ENCODE results near the gene NRL.

The NRL gene

GRCh38 chr14:24100982-24101494, 13.7 kb downstream of the NRL start:
- in situ Hi-C loops (cut with MboI; ENCODE audit: low sequenced_read_pairs): no loop called here

DNA sequence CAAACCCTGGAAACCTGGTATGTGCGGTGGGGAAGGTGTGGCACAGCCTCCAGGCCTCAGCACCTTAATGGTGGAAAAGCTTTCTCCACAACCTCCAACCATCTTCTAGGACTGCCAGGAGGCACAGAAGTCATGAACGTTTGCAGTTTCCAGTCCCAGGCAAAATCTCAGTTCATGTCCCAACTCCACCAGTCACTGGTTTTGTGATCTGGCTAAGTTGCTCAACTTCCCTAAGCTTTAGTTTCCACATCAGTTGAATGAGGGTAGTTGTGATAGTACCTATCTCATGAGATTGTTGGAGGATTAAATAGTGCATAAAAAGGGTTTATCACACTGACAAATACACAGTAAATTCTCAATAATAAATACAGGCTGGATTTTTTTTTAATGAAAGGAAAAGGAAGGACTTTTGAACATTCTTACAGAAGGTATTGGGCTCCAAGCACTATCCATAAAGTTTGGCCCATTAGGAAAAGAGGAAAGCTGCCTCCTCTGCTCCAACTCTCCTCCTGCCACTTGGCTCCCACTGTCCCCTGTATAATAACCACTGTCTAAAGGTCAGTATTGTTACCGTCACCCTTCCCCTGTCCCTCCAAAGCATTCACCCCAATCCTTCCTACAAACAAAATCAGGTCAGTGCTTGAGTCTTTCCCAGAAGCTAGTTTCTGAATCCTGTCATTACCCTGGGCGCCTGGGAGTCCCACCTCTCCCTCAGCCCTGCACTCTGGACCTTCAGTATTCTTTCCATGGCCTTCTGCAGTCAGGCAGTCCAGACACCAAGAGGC, 14.4 kb downstream of the NRL start:
- in situ Hi-C loops (cut with MboI; ENCODE audit: low sequenced_read_pairs): no loop called here

DNA sequence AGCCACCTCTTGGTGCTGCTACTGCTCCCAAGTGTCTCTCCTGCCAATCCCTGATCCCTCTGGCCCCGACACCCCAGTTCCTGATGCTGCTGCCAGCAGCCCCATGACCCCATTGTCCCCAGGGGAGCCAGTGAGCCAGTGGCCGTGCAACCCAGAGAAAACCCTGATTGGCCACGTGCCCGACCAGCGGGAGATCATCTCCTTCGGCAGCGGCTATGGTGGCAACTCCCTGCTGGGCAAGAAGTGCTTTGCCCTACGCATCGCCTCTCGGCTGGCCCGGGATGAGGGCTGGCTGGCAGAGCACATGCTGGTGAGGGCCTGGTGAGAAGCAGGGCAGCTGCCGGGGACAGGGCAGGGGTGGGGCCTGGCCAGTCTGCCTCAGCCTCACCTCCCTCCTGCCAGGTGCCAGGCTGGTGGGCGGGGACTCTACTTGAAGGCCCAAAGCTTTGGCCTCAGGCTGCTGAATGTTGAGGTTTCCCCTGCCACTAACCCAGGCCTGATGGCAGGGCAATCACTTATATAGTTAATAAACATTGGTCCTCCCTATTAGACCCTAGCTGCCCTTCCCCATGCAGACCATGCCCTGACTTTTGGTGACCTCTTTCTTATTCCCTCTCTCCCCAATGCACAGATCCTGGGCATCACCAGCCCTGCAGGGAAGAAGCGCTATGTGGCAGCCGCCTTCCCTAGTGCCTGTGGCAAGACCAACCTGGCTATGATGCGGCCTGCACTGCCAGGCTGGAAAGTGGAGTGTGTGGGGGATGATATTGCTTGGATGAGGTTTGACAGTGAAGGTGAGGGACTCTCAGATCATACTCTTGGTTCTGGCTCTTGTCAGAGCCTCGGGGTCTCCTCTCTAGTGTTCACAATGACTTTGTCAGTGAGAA, 15.6 kb downstream of the NRL start:
- in situ Hi-C loops (cut with MboI; ENCODE audit: low sequenced_read_pairs): no loop called here

GRCh38 chr14:24098229-24098926, 16.4 kb downstream of the NRL start:
- in situ Hi-C loops (cut with MboI; ENCODE audit: low sequenced_read_pairs): no loop called here

DNA sequence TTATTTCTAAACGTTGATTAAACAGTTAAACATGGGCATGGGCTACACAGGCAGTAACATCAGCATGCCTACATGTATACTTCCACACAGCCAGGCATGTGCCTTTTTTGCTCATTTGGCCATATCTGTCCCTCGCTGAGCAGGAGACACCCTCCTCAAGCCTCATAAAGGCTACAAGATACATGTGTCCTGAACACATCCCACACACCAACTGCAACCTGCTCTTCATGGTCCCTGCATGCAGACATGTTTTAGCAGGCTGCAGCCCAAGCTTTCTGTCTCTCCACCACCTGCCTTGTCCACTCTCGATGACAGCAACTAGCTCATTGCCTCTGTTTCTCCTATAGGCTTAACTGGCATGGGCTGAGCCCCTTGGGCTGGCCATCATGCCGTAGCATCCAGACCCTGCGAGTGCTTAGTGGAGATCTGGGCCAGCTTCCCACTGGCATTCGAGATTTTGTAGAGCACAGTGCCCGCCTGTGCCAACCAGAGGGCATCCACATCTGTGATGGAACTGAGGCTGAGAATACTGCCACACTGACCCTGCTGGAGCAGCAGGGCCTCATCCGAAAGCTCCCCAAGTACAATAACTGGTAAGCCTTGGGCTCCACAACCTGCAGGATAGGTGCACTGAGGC, 18.1 kb downstream of the NRL start:
- in situ Hi-C loops (cut with MboI; ENCODE audit: low sequenced_read_pairs): no loop called here

DNA sequence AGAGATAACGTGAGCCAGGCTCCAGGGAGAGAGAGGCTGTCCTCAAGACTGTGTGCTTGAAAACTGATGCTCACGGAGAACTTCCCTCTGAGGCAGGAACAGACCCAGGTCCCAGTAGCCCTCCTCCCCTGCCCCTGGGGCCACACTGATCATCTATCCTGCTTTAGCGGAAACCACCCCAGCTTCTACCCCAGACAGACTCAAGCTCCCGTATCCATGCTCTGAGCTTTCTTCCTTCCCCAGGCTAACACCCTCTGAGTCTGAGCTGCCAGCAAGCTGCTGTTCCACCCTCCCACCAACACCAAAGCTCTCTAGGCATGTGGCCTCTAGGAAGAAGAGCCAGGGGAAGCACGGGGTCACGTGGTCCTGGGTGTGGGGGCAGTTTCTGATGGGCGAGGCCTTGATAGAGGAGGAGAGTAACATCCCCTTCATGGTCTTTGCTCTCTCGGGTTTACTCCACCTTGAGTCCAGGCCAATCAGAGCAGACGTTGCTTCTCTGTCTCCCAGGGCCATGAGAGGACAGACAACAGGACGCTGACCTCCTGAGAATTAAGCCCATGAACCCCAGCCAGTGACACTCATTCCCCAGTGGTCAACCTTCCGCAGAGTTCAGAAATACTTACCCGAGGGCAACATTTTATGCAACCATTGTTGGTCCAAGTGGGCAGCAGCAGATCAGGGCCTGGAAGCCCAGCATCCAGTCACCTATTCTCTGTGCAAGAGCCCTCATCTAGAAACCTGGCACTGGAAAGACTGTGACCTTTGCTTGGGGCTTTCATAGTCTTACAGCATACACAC, 19.3 kb downstream of the NRL start:
- in situ Hi-C loops (cut with MboI; ENCODE audit: low sequenced_read_pairs): no loop called here

- in situ Hi-C loops (cut with MboI; ENCODE audit: low sequenced_read_pairs): loop anchor here (5.0 kb wide), 1 partner anchor 38 kb away; no protein-coding TSS in a partner anchor
These were observed 19.9 kb downstream of the NRL start for GRCh38 chr14:24094841-24095270.

DNA sequence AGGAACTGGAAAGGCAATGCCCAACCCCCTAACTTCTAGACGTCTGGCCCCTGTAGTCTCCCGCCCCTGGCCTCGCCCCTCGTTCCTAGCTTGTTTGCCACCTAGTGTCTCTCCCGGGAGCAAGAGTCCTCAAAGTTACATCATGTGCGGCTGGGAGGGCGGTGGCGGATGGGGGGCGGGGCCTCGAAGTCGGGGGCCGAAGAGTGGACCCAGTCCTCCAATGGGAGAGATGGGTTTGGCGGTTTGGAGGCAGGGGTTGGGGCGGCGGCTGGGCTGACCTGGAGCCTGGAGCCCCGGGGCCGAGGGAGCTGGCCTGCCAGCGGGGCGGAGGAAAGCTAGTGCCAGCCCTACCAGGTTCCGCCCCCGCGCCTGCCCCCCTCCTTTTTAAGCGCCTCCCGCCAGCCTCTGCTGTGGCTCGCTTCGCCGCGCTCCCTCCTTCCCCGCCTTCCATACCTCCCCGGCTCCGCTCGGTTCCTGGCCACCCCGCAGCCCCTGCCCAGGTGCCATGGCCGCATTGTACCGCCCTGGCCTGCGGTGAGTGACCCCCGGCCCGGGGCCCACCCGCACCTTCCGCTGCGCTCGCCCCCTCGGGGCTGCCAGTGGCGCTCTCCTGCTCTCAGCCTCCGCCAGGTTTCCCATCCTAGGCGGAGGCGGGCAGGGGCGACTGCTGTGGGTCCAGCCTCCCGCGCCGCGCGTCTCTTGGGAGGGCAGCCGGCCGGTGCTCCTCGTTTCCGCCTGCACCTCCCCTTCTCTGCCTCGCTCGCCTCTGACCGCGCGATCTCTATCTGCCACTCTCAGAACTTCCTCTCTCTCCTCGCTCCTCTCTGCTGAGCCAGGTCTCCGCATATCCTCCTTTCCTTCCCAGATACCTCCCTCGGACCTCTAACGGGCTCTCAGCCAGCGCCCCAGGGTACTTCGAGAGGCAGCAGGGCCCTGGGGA, 20.6 kb downstream of the NRL start, which contains the start of gene PCK2:
Gene PCK2, plus strand, starts transcription at position 411 of the 940 bp plus-strand sequence. Its CDS starts 95 bp downstream, at position 506.
- in situ Hi-C loops (cut with MboI; ENCODE audit: low sequenced_read_pairs): loop anchor here (5.0 kb wide), 1 partner anchor 37 kb away; no protein-coding TSS in a partner anchor

DNA sequence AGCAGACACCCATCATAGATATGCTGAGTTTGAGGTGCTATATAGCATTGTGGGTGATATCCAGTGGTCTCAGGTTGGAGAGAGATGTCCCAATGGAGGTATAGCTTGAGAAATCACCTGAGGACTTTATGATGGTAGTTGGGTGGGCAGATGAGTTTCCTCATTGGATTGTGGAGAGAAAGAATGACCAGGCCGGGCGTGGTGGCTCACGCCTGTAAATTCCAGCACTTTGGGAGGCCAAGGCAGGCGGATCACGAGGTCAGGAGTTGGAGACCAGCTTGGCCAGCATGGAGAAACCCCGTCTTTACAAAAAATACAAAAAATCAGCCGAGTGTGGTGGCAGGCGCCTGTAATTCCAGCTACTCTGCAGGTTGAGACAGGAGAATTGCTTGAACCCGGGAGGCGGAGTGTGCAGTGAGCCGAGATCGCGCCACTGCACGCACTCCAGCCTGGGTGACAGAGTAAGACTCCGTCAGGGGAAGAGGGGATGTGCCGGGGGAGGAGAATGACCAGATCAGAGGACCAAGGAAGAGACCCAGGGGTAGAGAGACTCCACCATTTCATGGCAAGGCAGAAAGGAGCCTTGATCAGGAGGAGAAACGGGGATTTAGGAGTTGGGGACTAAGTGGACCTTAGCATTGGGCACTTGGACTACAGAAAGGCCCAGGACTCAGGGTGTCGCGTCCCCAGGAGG, 21.4 kb downstream of the NRL start:
- in situ Hi-C loops (cut with MboI; ENCODE audit: low sequenced_read_pairs): loop anchor here (5.0 kb wide), 1 partner anchor 36 kb away; no protein-coding TSS in a partner anchor

DNA sequence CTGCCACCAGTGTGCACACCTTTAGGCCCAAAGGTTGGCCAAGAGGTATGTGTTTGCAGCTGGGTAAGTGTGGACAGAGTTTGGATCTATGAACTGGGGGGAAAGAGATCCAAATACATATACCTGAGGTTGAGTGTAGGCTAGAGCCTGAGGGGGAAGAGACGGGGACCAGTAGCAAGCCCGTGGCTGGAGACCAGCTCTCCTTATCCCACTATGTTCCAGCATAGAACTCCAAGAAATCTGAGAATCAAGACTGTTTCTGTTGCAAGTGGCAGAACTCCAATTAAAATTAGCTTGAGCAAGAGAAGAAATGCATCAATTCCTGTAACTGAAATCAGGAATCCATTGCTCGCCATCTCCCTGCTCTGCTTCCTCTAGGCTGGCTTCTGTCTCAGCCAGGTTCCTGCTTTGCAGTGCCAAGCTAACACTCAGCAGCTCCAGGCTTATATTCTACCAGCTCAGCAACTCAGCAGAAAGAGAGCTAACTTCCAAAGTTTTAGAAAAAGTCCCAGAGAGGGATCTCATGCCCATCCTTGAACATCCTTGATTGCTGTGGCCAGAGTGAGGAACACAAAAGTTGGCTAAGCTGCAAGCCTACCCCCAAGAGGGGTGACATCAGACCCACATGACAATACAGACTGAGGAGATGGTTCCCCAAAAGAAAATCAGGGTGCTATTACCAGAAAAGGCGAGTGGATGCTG, 22.1 kb downstream of the NRL start:
- in situ Hi-C loops (cut with MboI; ENCODE audit: low sequenced_read_pairs): loop anchor here (5.0 kb wide), 1 partner anchor 35 kb away; no protein-coding TSS in a partner anchor

- in situ Hi-C loops (cut with MboI; ENCODE audit: low sequenced_read_pairs): loop anchor here (5.0 kb wide), 1 partner anchor 35 kb away; no protein-coding TSS in a partner anchor
These were observed 22.6 kb downstream of the NRL start for GRCh38 chr14:24092110-24092504.

DNA sequence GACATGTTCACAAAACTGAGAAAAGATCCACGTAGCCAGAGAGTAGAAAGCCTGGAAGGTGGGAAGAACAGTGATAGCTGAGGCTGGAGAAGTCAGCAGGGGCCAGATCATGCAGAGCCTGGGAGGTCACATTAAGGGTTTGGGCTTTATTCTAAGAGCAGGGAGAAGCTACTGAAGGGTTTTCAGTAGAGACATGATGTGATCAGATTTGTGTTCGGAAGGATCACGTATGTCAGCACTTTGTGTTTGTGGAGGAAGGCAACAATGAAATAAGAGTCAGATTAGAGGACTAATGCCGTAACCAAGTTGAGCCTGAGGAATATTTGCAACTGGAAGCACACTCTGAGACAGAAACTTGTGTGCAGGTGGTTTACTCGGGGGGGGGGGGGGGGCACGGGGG, 24.9 kb downstream of the NRL start:
- in situ Hi-C loops (cut with MboI; ENCODE audit: low sequenced_read_pairs): loop anchor here (5.0 kb wide), 1 partner anchor 33 kb away; no protein-coding TSS in a partner anchor

DNA sequence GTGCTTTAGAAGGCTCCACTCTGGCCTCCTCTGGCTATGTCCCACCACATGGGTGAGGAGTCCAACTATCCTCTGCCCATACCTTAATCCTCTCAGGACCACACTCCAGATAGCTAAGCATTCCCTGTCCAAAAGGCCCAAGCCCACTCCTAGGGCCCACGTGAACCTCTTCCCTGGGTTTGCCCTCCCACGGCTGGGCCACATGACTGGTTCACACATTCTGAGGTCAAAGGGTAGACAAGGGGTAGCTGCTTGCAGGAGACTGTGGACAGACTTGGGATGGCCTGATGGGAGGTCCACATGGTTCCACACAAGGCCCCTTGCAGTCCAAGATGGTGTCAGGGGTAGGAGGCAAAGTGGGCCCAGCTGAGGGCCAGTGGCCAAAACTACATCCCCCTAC, 26.7 kb downstream of the NRL start:
- in situ Hi-C loops (cut with MboI; ENCODE audit: low sequenced_read_pairs): no loop called here

DNA sequence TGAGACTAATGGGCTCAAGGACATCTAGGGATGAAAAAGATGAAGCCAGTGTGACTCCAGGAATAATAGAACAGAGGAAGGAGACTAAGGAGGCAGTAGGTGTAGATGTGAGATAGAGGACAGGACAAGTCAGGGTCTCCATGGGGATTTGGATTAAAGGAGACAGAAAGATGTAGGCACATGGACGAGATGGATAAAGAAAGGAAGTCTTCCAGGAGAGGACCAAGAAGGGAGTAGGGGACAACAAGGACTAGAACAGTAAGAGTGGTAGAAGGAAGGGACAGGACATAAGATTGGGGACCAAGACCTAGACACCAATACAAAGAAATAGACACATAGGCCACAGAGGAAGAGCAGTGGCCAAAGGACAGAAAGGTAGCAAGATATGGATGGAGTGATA, 27.7 kb downstream of the NRL start:
- in situ Hi-C loops (cut with MboI; ENCODE audit: low sequenced_read_pairs): no loop called here

DNA sequence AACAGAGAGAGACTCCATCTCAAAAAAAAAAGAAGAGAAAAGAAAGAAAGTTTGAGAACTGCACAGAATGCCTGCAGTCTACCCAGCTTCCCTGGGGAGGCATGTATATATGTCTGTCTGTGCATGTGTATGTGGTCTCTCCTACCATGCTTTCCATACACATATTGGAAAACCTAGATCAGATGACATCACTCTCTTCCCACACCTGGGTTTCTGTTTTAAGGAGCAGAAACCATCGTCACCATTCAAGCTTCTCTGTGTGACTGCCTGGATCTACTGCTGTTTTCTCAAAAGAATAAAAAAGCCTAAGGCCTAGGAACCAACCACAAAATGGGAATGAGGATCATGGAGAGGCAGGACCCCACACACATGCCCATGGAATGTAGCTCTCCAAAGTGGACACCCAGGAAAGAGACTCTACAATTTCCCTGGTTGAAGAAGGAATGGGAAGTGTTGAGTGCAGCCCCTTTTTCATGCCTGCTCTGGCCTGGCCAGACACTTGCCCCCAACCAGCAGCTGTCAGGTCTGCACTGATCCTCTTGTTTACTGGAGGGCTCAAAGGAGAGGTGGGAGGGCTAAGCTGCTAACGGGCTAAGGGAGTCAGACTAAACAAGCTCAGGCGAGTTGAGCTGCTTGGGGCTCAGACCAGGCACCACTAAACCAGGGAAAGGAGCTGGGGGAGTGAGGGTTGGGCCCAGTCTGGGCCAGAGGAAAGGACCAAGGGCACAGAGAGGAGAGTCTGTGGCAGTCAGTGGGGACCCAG, 28.4 kb downstream of the NRL start:
- in situ Hi-C loops (cut with MboI; ENCODE audit: low sequenced_read_pairs): no loop called here

GRCh38 chr14:24085215-24085614, 29.5 kb downstream of the NRL start:
- in situ Hi-C loops (cut with MboI; ENCODE audit: low sequenced_read_pairs): no loop called here
